HFF-Myc (cell line): ENCODE measurements around the gene DNM1.

ENCODE experiments used
- DNase-seq: peaks from one replicate; pipeline ENCODE4 v3.0.0-alpha.2; 2011; ENCODE audit warnings: low read depth; ENCODE audit errors: extremely low read depth
- H3K4me3 ChIP-seq: replicated peaks from 2 replicates; pipeline ENCODE4 v1.5.1; 2011; ENCODE audit warnings: low read depth, mild to moderate bottlenecking, control low read depth, low read length
- TF ChIP-seq, protein P1 (sequence below): IDR thresholded peaks from 2 replicates; pipeline ENCODE4 v1.5.1; 2012; ENCODE audit warnings: mild to moderate bottlenecking, low read depth, low read length, control low read depth; ENCODE audit errors: missing control alignments

DNM1 gene

DNA sequence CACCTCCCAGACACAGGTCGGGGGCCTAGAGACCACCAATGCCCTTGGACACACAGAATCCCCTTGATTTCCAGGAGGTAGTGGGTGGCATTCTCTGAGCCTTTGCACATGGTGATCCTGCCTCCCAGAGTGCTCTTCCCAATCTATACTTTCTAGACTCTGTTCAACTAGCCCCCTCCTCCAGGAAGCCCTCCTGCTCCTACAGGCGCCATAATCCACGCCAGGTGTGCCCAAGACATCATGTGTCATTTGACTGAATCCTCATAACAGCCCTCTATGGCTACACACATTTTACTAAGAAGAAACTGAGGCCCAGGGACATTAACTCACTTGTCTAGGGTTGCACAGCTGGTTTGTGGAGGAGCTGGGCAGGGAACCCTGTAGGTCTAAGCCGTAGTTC, 36.0 kb upstream of the DNM1 start:
- no peak overlapping the region for H3K4me3 ChIP-seq
- TF ChIP-seq, protein P1, sequence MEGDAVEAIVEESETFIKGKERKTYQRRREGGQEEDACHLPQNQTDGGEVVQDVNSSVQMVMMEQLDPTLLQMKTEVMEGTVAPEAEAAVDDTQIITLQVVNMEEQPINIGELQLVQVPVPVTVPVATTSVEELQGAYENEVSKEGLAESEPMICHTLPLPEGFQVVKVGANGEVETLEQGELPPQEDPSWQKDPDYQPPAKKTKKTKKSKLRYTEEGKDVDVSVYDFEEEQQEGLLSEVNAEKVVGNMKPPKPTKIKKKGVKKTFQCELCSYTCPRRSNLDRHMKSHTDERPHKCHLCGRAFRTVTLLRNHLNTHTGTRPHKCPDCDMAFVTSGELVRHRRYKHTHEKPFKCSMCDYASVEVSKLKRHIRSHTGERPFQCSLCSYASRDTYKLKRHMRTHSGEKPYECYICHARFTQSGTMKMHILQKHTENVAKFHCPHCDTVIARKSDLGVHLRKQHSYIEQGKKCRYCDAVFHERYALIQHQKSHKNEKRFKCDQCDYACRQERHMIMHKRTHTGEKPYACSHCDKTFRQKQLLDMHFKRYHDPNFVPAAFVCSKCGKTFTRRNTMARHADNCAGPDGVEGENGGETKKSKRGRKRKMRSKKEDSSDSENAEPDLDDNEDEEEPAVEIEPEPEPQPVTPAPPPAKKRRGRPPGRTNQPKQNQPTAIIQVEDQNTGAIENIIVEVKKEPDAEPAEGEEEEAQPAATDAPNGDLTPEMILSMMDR: no peak
- no peak for DNase-seq

DNA sequence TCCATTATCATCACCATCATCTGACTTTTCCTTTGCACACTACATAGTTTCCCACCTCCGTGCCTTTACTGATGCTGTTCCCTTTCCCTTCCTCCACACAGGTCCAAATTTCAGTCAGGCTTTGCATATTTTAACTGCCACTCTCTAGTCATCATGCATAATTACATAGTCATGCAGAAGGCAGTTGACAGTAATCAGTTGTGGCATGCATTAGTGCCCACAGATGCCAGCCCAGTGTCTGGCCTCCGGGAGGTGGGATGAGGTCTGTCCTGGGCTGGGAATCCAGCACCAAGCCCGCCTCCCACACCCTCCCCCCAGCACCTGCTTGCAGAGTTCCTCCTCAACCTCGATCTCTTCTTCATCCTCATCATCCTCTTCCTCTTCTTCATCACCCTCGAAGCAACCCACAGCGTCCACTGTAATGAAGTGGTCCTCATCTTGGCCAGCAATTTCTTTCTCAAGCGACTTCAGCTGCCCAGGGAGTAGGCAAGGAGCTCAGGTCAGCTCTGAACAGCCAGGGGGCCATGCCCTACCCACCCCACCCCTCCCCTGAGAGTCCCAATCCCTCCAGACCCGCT, 34.4 kb upstream of the DNM1 start:
- no peak overlapping the region for H3K4me3 ChIP-seq
- DNase-seq: no peak
- TF ChIP-seq, protein P1: no peak

DNA sequence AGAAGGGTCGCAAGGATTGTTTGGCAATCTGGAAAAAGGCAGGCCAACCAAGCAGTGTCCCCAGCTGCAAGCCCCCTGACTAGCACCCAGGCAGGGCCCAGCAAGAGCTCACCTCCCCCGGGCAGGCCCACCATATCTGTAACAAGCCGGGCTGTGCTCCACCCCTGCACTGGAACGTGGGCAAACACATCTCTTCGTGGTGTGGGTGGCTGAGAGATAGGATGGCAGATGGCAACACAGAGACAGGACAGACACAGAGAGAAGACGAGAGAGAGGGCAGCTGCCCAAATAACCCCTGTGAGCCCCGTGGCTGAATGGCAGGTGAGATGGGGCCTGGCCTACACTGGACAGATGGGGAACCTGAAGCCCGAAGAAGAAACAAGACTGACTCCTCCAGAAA, 33.7 kb upstream of the DNM1 start:
- TF ChIP-seq, protein P1: no peak
- H3K4me3 ChIP-seq: no peak overlapping the region
- no peak for DNase-seq

DNA sequence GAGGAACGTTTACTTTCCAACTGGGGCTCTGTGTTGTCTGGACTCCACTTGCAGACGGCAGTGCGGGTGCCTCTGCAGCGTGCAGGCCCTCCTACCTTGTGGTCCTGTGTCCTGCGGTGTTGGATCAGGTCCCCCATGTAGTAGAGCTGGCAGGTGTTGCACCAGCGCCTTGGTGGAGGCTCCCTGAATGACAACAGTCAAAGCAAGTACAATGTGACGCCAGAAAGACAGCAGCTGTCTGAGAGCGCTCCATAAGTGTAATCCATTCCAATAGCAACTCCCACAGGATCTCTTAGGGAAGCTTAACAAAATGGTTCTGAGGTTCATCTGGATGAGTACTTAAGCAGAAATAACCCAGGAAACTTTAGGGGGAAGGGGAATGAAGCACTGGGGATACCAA, 33.3 kb upstream of the DNM1 start:
- TF ChIP-seq, protein P1: no peak
- no peak for DNase-seq
- no peak overlapping the region for H3K4me3 ChIP-seq

DNA sequence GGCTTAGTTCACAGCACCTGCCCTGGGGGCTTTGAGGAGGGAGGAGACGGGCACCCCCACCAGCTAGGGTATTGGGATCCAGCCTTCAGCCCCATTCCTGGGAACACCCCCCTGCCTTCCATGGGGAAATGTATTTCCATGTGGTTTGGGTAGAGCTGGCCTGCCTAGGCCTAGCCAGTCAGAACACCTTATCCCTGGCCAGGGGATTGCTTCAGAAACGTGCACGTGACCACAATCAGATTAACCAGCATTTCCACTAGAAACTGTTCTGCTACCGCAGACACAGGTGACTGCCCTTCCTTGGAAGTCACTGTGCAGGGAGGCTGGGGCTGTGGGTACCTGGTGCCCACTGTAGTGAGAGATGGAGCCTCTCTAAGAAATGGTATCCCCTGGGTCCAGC, 29.1 kb upstream of the DNM1 start:
- DNase-seq: no peak
- H3K4me3 ChIP-seq: no peak overlapping the region
- TF ChIP-seq, protein P1: no peak

DNA sequence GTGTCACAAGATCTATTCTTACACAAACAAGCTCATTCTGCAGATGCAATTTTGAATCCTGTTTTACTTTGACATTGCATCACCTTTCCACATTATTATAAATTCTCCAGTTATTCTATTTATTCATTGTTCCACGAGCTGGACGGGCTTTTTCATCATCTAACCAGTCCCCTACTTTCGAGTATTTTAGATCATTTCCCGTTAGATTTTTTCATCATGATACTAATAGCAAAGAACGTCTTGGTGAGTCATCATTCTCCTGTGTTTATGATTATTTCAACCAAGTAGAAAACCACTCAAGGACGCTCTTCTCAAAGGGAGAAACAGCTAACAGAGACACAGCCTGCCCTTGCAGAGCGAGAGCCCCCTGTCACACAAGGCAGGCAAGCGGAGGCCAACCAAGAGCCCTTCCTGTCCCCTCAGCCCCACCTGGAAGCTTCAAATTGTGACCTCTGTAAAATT, 28.0 kb upstream of the DNM1 start:
- no peak overlapping the region for H3K4me3 ChIP-seq
- TF ChIP-seq, protein P1: no peak
- DNase-seq: no peak

DNA sequence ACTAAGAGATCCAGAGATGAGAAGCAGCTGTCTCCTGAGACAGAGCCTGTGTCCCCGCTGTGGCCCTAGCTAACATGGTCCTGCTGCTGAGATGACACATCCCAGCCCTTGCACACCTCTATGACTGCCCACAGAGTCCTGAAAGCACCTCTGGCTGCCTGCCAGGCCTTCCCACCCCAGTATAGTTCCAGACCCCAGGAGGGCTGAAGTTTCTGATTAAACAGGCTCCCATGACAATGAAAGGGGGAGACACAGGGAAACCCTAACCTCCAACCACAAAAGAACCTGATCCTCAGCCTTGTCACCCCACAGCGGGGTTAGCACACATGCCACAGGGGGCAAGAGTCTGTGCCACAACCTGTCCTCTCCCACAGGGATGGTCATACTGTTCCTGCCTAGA, 27.5 kb upstream of the DNM1 start:
- DNase-seq: no peak
- no peak overlapping the region for H3K4me3 ChIP-seq
- TF ChIP-seq, protein P1: no peak
